ENCODE data around the gene MYBPC3.
"Not testable (repeated sequence)": the region's sequence is repeated elsewhere in the genome, so short reads cannot be mapped to it uniquely, and the experiment has no call there.

MYBPC3 gene

DNA sequence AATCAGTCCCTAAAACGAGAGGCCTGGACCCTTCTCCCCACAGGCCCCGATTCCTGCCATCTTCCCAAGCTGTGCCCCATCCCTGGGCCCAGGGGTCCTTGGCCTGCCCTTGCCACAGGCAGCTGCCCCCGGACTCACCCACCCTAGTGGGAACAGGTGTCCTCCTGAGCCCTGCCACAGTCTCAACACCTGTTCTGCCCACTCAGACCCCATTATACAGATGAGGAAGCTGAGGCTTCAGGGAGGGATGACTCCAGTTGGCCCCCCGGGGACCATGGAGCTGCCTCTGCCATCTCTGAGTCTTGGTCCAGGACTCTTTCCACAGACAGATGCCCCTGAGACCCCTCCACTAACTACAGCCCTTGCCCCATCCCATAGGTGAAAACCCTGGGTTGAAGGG is 15.9 kb downstream of the MYBPC3 start:
- no peak for DNase-seq

DNA sequence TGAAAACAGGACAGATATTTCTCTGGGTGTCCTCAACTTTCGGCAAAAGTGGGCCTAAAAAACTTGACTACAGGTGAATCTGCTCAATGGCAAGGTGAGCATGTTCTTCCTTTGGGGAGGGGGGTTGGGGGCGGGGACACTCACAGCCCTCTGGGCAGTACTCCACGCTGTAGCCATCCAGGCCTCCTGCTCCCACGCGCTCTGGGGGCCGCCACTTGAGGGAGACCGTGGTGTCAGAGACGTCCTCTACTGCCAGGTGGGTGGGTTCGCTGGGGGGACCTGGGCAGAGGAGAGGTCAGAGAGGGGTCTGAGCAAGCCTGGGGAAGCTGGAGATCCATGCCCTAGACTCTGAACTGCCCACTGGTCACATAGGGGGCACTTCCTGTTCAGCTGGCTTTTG is 16.8 kb downstream of the MYBPC3 start:
- no peak for DNase-seq

DNA sequence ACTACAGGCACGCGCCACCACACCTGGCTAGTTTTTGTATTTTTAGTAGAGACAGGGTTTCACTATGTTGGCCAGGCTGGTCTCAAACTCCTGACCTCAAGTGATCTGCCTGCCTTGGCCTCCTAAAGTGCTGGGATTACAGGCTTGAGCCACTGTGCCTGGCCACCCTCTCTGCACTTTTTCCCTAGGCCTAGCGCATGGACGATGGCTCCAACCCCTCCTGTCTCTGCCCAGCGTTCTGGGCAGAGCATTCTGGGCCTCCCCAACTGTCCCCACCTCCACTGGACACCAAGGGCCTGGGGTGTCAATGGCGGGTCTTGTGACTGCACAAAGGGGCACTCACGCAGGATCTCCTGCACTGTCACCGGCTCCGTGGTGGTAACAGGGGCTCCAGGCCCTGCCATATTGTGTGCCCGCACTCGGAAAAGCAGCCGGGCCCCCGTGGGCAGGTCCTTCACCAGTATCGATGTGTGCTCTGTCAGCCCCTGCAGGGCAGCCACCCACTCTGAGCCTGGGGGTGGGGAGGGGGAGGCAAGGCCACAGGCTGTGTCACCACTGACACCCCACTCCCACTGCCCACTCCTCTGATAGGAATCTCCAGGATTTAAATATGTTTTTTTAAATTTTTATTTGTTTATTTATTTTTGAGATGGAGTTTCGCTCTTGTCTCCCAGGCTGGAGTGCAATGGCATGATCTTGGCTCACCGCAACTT is 17.6 kb downstream of the MYBPC3 start:
- not testable (repeated sequence) for DNase-seq

DNA sequence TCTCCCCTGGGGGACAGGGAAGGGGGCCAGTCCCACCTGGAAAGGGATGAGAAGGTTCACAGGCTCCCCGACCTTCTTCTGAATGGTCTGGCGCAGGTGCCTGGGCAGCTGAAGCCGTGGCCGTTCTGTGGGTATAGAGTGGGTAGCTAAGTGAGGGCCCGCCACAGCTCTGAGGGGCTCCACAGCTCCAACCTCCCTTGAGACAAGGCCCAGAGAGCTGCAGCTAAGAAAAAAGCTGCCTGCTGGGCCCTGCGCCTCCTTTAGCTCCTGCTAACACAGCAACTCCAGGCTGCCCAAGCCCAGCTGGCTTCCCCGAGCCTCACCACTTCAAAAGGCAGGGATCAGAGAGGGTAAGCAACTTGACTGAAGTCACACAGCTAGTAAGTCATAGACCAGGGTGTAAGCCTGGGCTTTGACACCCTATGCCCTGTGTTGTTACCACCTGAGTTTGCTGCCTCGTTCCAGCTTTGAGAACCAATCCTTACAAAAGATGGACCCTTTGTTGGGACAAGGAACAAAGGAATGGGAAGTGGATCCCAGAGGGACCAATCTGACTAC is 18.5 kb downstream of the MYBPC3 start:
- no peak for DNase-seq

DNA sequence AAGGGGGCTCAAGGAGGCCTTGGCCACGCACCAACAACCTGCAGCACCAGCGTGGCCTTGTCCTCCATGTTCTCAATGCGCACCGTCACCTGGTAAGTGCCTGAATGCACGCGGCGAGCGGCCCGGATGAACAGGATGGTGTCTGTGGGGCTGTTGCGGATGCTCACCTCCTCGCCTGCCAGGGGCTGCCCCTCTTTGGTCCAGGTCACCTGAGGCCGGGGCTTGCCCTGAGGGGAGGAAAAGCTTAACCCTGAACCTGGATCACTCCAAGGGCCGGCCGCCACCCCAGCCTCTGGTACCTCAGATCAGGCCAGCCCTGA is 19.0 kb downstream of the MYBPC3 start:
- no peak for DNase-seq

DNA sequence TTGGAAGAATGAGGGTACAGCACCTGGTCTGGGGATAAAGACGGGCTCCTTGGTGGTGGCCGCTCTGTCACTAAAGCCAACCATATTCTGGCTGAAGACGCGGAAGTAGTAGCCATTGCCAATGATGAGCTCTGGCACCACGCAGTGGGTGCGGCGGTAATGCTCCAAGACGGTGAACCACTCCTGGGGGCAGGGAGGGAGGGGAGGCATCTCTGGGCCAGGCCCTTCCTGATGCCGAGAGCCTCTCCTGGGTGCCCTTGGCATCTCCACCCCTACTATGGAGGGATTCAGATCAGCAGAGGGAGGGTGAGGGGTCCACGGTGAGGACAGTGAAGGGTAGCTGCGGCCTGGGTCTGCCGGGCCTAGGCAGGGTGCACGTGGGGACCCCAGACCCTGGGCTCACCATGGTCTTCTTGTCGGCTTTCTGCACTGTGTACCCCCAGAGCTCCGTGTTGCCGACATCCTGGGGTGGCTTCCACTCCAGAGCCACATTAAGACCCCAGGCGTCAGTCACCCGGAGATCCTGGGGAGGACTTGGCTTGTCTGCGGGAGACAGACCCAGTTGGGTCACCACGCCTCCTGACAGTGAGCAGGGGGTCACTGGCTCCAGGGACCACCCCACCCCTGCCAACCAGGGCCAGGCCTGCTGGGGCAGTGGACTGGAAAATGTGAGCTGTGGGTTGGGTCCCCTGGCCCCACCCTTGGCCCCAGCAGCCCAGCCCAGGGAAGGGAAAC is 19.5 kb downstream of the MYBPC3 start:
- no peak for DNase-seq

DNA sequence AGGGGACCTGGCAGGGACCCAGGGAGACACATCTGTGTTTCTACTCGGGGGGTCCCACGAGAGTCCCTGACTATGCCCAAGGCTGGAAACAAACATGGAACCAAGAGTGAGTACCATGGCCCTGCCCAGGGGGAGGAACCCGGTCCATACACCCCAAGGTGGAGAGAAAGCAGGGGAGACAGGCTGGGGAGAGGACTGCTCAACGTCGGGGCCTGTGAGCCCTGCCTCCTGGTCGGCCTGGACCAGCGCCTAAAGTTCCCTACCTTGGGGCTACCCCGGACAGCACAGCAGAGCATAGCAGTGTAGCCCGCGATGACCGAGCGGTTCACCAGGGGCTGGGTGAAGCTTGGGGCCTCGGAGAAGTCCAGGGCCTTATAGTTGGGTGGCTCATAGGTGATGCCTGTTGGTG is 20.2 kb downstream of the MYBPC3 start:
- DNase-seq: no peak

DNA sequence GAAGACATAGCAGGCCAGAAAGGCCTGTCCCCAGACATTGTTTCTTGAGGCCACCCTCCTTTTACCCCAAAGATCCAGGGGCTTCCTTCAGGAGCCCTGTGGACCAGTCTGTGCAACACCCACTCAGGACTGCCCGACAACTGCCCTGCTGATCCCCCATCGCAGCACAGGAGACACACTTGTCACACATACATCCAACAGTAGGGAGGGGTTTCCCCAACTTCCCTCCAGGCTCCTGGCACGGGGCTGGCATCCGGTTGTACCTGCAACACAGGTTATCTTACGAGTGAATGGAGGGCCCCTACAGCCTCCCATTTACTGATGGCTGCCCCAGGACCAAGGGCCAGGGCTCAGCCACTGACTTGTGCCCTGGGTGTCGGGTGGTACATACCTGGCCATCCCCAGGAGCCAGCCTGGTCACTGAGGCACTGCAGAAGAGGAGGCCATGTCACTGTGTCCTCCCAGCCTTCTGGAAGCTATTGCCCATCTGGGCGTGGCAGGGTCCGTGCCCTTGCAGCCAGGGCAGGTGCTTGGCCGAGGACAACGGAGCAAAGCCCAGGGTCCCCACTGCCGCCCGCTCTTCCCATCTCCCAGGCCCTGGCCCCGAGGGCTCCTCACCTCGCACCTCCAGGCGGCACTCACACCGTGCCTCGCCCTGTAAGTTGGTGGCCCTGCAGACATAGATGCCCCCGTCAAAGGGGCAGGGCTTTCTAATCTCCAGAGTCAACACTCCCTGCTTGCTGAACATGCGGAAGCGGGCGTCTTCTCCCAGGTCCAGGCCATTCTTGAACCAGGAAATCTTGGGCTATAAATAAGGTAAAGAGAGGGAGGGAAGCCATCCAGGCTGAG is 20.8 kb downstream of the MYBPC3 start:
- no peak for DNase-seq

DNA sequence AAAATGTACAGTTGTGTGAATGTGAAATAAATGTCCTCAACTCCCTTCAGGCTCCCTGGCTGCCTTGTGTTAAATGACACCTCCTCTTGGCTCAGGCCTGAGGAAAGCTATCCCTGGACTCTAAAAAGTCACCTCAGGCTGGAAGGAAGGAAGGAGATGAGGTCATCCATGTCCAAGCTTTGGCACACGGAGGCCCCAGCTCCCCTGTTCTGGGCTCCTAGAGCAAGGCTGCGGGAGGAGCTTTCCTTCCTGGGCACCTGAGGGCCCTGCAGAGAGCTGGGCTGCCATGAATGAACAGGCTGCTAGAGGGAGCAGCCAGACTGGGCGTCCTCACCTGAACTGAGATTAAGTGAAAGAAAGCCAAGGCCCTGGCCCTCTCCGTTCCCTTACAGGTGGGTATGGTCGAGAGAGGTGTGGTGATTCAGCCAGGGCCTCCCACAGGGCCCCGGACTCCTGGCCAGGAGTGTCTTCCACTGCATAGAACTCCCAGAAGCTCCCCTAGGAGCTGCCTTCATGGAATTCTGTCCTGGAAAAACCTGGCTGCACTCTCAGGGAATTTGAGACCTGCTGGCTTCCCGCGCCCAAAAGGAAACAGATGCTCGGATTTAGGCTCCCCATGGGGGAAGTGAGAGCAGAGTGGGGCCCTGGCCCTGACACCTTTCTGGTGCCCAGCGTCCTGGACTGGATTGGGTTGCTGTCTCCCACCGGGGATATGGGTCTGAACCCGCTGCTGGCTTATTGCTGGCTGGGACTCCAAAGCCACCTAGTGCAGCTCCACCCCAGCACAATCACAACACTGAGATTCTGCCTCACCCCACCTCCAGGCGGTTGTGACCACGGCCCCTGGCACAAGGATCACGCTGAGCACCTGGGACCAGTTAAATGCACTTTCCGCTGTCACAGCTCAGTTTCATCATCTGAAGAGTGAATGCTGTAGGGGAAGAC is 22.2 kb downstream of the MYBPC3 start:
- no peak for DNase-seq

DNA sequence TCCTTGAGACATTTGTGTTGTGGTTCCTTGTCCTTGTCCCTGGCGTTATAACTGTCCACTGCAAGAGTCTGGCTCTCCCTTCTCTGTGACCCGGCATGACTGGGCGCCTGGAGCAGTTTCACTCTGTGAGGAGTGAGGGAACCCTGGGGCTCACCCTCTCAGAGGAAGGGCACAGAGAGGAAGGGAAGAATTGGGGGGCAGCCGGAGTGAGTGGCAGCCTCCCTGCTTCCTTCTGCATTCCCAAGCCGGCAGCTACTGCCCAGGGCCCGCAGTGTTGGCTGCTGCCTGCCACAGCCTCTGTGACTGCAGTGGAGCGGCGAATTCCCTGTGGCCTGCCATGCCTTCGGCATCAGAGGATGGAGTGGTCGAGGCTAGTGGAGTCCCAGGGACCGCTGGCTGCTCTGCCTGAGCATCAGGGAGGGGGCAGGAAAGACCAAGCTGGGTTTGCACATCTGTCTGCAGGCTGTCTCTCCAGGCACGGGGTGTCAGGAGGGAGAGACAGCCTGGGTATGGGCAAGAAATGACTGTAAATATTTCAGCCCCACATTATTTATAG is 23.0 kb downstream of the MYBPC3 start:
- DNase-seq: no peak

DNA sequence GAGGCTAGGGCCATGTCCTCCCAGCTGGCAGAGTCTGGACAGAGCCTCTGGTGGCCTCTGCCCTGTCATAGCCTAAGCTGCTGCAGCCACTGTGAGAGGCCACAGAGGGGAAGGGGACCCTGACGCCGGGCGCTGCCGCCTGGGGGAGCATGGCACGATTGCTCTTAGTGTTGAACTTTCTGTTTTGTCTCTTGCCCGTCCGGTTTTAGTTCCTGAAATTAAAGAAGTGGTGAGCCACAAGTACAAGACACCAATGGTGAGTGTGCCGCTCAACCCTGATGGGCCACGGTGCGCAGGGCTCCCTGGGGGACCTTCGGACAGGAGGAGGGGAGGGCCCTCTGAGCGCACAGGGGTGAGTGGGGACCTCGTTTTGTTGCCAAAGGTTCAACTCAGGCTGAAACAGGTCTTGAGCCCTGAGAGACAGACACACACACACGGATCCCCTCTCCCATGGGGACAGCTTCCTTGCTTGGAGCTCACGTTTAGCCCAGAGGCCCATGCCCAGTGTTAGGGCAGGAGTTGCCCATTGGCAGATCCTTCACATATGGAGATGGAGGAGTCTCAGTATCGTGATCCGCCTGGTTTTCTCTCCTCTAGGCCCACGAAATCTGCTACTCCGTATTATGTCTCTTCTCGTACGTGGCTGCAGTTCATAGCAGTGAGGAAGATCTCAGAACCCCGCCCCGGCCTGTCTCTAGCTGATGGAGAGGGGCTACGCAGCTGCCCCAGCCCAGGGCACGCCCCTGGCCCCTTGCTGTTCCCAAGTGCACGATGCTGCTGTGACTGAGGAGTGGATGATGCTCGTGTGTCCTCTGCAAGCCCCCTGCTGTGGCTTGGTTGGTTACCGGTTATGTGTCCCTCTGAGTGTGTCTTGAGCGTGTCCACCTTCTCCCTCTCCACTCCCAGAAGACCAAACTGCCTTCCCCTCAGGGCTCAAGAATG is 23.8 kb downstream of the MYBPC3 start:
- no peak for DNase-seq

DNA sequence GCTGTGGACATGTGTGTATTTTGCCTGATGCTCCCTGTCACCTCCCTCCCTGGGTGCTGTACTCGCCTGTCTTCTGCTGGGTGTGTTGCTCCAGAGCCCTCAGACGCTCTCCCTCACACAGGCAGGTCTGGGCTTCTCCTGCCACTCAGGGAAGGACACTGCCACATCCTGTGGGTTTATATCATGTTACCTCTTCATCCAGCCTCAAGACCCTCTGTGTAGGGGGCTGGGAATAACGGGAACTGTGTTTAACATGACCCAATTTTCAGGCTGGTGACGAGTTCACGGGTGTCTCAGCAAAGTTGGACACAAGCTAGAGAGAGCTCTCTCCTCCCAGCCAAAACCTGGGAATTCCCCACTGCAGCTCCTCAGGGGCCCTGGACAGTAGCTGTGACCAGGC is 24.6 kb downstream of the MYBPC3 start:
- no peak for DNase-seq

DNA sequence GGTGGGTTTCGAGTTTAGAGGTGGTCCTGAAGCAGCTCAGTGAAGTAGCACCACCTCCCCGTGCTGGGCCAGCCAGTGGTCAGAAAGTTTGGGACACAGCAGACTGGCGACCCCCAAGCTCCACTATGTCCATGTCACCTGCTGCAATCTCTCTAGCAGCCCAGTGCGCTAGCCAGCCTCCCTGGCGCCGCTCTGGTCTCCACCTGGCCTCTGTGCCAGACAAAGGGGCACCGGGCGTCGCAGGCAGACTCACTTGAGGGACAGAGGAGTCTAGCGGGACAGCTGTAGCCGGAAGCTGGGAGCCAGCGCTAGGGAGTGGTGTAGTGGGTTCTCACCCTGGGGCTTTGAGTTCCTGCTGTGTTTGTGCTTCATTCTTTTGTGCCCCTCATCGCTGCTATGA is 25.5 kb downstream of the MYBPC3 start:
- DNase-seq: no peak

DNA sequence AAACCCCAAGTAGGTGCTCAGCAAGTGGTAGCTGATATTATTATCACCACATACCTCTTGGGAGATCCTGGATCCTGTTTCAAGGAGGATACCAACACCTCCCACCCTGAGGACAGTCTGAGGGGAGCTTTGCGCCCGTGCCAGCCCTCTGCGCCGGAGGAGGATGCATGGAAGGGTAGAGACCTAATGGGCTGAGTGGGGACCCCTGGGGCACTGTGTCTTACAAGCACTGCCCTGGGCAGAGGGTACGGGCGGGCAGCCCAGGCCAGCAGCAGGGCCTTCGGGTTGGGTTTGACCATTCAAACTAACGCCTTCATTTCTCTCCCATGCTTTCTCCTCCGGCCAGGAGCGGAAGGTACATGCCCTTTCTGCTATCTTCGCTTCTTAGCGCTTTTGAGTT is 26.3 kb downstream of the MYBPC3 start:
- peak; percentile 58 for DNase-seq

DNA sequence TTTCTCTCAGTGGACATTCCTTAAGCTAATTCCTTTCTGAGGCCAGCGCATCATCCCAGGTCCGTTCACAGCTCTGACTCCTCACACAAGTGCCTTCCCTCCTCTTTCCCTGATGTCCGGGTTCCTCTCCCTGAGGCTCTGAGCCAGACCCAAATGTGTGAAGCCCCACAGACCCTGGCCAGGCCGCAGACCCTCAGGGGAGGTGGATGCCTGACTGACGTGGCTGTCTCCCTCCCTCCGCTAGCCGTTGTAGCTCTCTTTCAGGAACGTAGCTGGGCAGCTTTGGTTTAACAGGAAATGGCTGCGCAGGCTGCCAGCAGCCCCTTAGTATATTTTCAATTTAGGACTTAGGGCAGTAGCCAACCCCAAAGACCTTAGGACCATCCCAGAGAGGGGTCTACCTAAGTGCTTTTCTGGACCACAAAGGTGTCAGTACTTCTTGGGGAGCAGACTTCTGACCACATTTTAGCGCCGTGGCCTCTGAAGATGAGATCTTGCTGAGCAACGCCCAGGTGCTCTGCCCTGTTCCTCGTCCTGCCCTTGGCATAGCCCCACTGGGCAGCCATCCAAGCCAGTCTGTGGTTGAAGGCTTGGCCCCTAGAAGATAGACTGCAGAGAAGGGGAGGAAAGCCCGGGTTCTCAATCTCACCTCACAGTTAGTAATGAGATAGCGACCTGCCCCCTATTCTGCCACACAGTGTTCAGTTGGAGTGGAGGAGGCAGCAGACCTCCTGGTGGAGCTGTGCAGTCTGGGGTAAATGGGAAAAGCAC is 27.0 kb downstream of the MYBPC3 start:
- DNase-seq: peak; percentile 48

DNA sequence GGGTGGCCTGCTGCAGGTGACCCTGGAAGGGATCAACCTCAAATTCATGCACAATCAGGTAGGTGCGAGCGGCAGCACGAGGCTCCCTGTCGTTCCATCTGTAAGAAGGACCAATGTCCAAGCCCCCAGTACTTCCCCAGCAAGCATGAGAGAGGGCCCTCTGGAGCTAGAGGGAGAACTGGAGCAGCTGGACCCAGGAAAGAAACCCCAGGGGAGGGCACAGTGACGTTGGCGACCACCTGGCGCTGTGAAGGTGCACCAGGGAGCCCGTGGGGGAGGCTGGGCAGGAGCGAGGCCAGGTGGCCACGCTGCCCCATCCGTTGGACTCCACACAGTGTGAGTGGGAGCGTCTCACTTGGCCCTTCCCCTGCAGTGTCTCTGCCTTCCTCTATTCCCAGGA is 28.0 kb downstream of the MYBPC3 start:
- DNase-seq: peak; percentile 53

DNA sequence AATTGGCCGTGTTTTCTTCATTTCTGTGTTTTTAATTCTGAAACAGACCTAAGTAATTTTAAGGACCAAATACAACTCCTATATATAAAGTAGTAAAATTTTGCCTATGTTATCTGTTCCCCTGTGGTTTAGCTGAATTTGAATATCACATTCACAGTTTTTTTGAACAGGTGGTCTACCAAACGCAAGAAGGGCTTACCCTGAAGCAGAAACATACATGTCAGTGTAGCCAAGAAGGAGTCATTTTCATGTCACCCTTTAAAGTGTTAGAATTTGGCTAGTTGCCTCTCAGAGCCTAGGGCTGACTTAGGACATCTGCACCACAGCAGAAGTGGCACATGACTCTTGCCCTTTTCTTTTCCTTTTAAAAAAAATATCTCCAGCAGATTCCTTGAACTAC is 34.3 kb downstream of the MYBPC3 start:
- no peak for DNase-seq

DNA sequence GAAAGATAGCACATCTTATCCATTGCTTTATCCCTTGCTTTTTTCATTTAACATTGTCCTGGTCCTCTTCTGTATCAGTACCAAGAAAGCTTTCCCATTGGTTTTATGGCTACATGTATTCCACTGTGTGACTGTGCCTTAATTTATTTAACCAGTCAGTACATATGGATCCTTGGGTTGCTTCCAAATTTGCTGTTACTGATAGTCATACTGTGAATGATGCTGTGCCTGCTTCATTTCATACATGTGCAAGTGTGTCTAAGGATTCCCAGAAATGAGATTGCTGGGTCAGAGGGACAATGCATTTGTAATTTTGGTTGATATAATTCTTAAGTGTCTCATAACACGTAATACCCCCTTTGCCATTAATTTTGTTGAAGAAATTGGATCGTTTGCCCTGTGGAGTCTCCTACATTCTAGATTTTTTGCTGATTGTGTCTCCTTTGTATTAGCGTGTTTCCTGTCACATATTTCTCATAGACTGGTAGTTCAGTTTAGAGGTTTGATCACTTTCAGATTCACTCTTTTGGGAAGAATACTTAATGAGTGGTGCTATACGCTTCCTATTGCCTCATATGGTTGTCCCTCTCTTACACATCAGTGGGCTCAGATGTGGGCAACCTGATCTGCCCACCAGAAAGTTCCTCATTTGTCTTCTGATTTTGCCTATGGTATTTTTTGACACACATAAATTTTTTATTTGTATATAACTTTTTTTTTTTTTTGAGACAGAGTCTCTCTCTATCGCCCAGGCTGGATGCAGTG is 35.3 kb downstream of the MYBPC3 start:
- DNase-seq: no peak

DNA sequence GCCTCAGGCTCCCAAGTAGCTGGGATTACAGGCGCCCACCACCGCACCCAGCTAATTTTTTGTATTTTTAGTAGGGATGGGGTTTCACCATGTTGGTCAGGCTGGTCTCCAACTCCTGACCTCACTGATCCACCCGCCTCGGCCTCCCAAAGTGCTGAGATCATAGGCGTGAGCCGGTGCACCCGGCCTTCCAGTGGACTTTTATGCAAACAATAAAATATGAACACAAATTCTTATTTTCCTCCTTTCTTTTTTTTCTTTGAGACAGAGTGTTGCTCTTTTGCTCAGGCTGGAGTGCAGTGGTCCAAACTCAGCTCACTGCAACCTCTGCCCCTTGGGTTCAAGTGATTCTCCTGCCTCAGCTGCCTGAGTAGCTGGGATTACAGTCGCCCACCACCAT is 36.0 kb downstream of the MYBPC3 start:
- DNase-seq: peak; percentile 24

All from activated effector memory CD4-positive, alpha-beta T cell treated with anti-CD3 and anti-CD28 coated beads, Interleukin-2, amount 50 U/mL, for 16 hours (primary cell).